NCI-H1694 (cell line): ENCODE results near the gene MORC4.

Source experiments
- DNase-seq: peaks from one replicate; lab custom pipeline; 2025; lab: John Stamatoyannopoulos, UW

Gene MORC4

GRCh38 chrX:106905064-106905708 lies 94.8 kb downstream of the MORC4 start:
- no peak for DNase-seq

GRCh38 chrX:106903856-106904528 lies 96.0 kb downstream of the MORC4 start:
- no peak for DNase-seq

GRCh38 chrX:106903291-106903824 lies 96.7 kb downstream of the MORC4 start, which contains the start of gene RIPPLY1:
Gene RIPPLY1, minus strand, starts transcription at chrX:106903341. Its CDS starts 54 bp downstream, at chrX:106903287.
- DNase-seq = no peak

GRCh38 chrX:106902684-106903083 lies 97.3 kb downstream of the MORC4 start:
- no peak for DNase-seq

GRCh38 chrX:106901781-106902219 lies 98.2 kb downstream of the MORC4 start:
- DNase-seq = no peak

- DNase-seq = no peak
Measured at GRCh38 chrX:106901341-106901740, 98.7 kb downstream of the MORC4 start.

- DNase-seq = no peak
Measured at GRCh38 chrX:106899841-106900240, 100.2 kb downstream of the MORC4 start.

- DNase-seq = no peak
Measured at GRCh38 chrX:106899276-106899675, 100.7 kb downstream of the MORC4 start.

- DNase-seq = peak; percentile 1
Measured at GRCh38 chrX:106898462-106898861, 101.5 kb downstream of the MORC4 start.

GRCh38 chrX:106897259-106897658 lies 102.8 kb downstream of the MORC4 start:
- DNase-seq = no peak

- no peak for DNase-seq
Measured at GRCh38 chrX:106894978-106895452, 105.0 kb downstream of the MORC4 start.

GRCh38 chrX:106894392-106894909 lies 105.6 kb downstream of the MORC4 start:
- peak; percentile 51 for DNase-seq

GRCh38 chrX:106891762-106892460 lies 108.1 kb downstream of the MORC4 start:
- DNase-seq = no peak
